Stomach smooth muscle (tissue), 2 donors: ENCODE measurements around the gene PI4KA.

Source experiments
- H3K27ac ChIP-seq: one replicate; pipeline ENCODE4 v1.7.0; 2013; ENCODE audit warnings: mild to moderate bottlenecking, low read length, inconsistent platforms
- H3K27me3 ChIP-seq, 2 donors: one replicate each; pipeline ENCODE4 v1.7.0; 2013; ENCODE audit warnings: low read length in 2 of 2; ENCODE audit not compliant: insufficient read depth in 2 of 2, control insufficient read depth in 1 of 2
- H3K36me3 ChIP-seq, 2 donors: one replicate each; pipeline ENCODE4 v1.7.0; 2013; ENCODE audit warnings: low read length in 2 of 2; ENCODE audit not compliant: control insufficient read depth in 2 of 2, insufficient read depth in 2 of 2
- H3K4me1 ChIP-seq: one replicate; pipeline ENCODE4 v1.7.0; 2013; ENCODE audit warnings: low read length; ENCODE audit not compliant: control insufficient read depth, insufficient read depth
- H3K4me3 ChIP-seq, 2 donors: one replicate each; pipeline ENCODE4 v1.7.0; 2013; ENCODE audit warnings: low read length in 2 of 2
- H3K9ac ChIP-seq, 2 donors: one replicate each; pipeline ENCODE4 v1.7.0; 2013; ENCODE audit warnings: low read length in 2 of 2, mild to moderate bottlenecking in 1 of 2
- H3K9me3 ChIP-seq, 2 donors: one replicate each; pipeline ENCODE4 v1.7.0; 2013; ENCODE audit warnings: low read length in 2 of 2; ENCODE audit not compliant: control insufficient read depth in 2 of 2
- donor health status: healthy.
- donor health status: Pancreatic carcinoma.

PI4KA gene

GRCh38 chr22:20811971-20812660, 46.5 kb downstream of the PI4KA start:
- no peak overlapping the region for H3K9ac ChIP-seq
- peaks cover 43 to 52% of the 10 kb centered on the region in 2 donors for H3K36me3 ChIP-seq
- no peak overlapping the region for H3K4me3 ChIP-seq
- no peak overlapping the region for H3K27ac ChIP-seq
- H3K9me3 ChIP-seq = no peaks in the 10 kb centered on the region
- H3K27me3 ChIP-seq = no peaks in the 10 kb centered on the region
- no peaks in the 10 kb centered on the region for H3K4me1 ChIP-seq

DNA sequence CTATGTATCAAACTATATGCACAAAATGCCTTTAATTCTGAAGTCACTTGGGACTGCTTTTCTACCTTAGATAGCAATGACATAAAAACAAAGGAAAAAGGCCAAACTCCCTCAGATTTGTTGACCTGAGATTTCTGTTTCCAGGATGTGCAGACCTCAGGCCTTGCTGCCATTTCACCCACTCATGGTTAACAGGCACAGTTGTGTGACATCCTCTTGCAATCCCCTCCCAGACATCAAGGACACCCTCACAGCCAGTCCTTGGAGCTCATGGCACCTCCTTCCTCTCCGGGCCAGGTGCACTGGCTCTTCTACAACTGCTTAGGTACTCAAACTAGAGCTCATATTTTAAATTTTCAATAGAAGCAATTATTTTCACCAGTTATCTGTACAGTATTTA, 47.4 kb downstream of the PI4KA start:
- Histone ChIP-seq H3K9me3 (no peaks in the 10 kb centered on the region), H3K36me3 (peaks cover 39 to 51% of the 10 kb centered on the region in 2 donors), H3K4me1 (no peaks in the 10 kb centered on the region), H3K9ac (no peak overlapping the region), H3K27ac (no peak overlapping the region), H3K27me3 (no peaks in the 10 kb centered on the region), H3K4me3 (no peak overlapping the region)

DNA sequence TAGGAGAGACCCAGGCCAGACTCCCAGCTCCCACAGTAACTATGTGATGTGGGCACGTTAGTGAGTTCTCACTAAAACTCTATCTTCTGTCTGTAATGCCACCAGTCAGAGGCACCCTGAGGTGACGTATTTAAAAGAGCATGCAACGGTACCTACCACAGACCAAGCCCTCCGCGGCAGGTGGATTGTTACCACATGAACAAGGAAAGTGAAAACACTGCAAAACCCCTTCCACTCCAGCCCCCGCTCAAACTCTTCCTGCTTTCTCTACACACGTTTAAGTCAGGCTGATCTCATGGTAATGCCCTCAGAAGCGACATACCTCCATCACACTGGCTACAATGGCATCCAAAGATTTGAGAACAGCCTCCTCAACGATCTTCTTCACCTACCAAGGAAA, 48.0 kb downstream of the PI4KA start:
- Histone ChIP-seq H3K9me3 (no peaks in the 10 kb centered on the region), H3K27me3 (no peaks in the 10 kb centered on the region), H3K27ac (no peak overlapping the region), H3K9ac (no peak overlapping the region), H3K36me3 (peaks cover 39 to 54% of the 10 kb centered on the region in 2 donors), H3K4me3 (no peak overlapping the region), H3K4me1 (no peaks in the 10 kb centered on the region)

GRCh38 chr22:20809538-20810185, 48.9 kb downstream of the PI4KA start:
- Histone ChIP-seq H3K27ac (no peak overlapping the region), H3K27me3 (no peaks in the 10 kb centered on the region), H3K4me1 (no peaks in the 10 kb centered on the region), H3K4me3 (no peak overlapping the region), H3K36me3 (peaks cover 45 to 55% of the 10 kb centered on the region in 2 donors), H3K9ac (no peak overlapping the region), H3K9me3 (no peaks in the 10 kb centered on the region)

- Histone ChIP-seq H3K9ac (no peak overlapping the region), H3K27me3 (no peaks in the 10 kb centered on the region), H3K4me3 (no peak overlapping the region), H3K9me3 (no peaks in the 10 kb centered on the region), H3K27ac (no peak overlapping the region), H3K4me1 (no peaks in the 10 kb centered on the region), H3K36me3 (peaks cover 54 to 61% of the 10 kb centered on the region in 2 donors)
These were observed 49.8 kb downstream of the PI4KA start for GRCh38 chr22:20808844-20809243.

GRCh38 chr22:20807315-20807752, 51.3 kb downstream of the PI4KA start:
- Histone ChIP-seq H3K36me3 (peaks cover 53 to 67% of the 10 kb centered on the region in 2 donors), H3K4me1 (no peaks in the 10 kb centered on the region), H3K9me3 (no peaks in the 10 kb centered on the region), H3K27me3 (no peaks in the 10 kb centered on the region), H3K4me3 (no peak overlapping the region), H3K9ac (no peak overlapping the region), H3K27ac (no peak overlapping the region)

GRCh38 chr22:20805972-20806471, 52.6 kb downstream of the PI4KA start:
- Histone ChIP-seq H3K4me3 (no peak overlapping the region), H3K4me1 (no peaks in the 10 kb centered on the region), H3K9me3 (no peaks in the 10 kb centered on the region), H3K9ac (no peak overlapping the region), H3K36me3 (peaks cover 53 to 69% of the 10 kb centered on the region in 2 donors), H3K27me3 (no peaks in the 10 kb centered on the region), H3K27ac (no peak overlapping the region)

DNA sequence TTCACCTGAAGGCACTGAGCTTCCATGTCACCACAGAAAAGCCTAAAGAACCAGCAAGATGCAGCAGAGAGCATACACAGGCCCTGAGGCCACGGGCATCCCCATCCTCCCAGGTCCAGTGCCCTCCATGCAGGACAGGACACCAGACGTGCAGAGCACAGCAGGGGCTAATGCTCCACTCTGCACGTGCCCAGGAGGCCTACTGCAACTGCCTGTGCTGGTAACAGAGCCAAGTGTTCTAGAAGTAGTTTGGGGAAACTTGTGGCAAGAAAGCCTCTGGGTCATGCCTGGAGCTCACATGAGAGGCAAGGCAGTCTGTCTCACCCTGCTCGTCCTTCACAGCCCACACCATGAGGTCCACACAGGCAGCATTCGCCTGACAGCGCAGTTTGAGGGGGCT, 54.0 kb downstream of the PI4KA start:
- Histone ChIP-seq H3K9ac (no peak overlapping the region), H3K36me3 (peaks cover 50 to 64% of the 10 kb centered on the region in 2 donors), H3K4me1 (no peaks in the 10 kb centered on the region), H3K27ac (no peak overlapping the region), H3K27me3 (no peaks in the 10 kb centered on the region), H3K4me3 (no peak overlapping the region), H3K9me3 (no peaks in the 10 kb centered on the region)

- Histone ChIP-seq H3K4me1 (no peaks in the 10 kb centered on the region), H3K36me3 (peaks cover 56 to 65% of the 10 kb centered on the region in 2 donors), H3K27me3 (no peaks in the 10 kb centered on the region), H3K9me3 (no peaks in the 10 kb centered on the region), H3K4me3 (no peak overlapping the region), H3K27ac (no peak overlapping the region), H3K9ac (no peak overlapping the region)
These were observed 54.8 kb downstream of the PI4KA start for GRCh38 chr22:20803696-20804324.

DNA sequence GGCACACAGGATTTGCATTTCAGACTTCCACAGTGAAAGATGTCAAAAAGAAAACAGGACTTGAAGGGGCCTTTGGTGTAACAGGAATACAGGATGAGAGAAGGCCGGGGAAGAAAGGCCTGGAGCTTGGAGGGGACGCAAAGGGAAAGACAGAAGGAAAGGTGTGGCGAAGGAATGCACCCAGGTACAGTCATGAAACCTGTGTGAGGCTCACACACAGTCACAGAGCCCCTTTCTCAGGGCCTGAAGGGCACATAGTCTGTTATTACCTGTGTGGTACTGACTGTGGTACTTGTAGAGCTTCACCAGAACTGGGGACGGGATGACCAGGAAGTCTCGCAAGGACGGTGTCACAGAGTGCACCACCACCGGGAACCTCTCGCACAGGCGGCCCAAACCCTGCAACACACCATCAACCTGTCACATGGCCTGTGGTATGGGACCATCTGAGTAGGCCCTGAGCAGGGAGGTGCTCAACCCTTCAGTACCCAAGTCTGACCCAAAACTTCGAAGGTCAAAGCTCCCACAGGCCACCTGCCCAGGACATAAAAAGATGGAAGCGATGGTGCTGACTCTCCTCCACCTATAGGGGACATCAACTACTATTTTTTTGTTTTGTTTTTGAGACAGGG, 55.6 kb downstream of the PI4KA start:
- Histone ChIP-seq H3K27me3 (no peaks in the 10 kb centered on the region), H3K4me1 (no peaks in the 10 kb centered on the region), H3K9me3 (no peaks in the 10 kb centered on the region), H3K4me3 (no peak overlapping the region), H3K36me3 (peaks cover 62 to 72% of the 10 kb centered on the region in 2 donors), H3K9ac (no peak overlapping the region), H3K27ac (no peak overlapping the region)
